HepG2 (cell line): Measurements from ENCODE around the gene CHCHD6. TPM values are rescaled to one million over a fixed set of nuclear protein-coding genes. Genes with fewer than 3 reads are reported as not detected.

Experiments
- ATAC-seq: fragments of 200-7000 bp; cut with Tn5 transposase; 3 replicates; pipeline ENCODE4 v1.9.1; 2020; ENCODE audit warnings: mild to moderate bottlenecking, moderate library complexity
- BruUV-seq: library from RNA; stranded (reverse); fragments of 400-500 nt; replicated peaks from 2 replicates; lab custom pipeline; 2021; lab: Mats Ljungman, UMichigan
- CTCF ChIA-PET: fragments of 300-600 bp; formaldehyde crosslinking; extraction: SDS; loops from one replicate; lab custom pipeline; 2021; ENCODE audit warnings: low total read pairs, inconsistent platforms, low intra/inter-chr PET ratio; lab: Yijun Ruan, JAX
- POLR2A ChIA-PET: fragments of 350-600 bp; sonication (Branson Sonifier 250); formaldehyde crosslinking; loops from one replicate; lab custom pipeline; 2020; ENCODE audit warnings: antibody characterized with exemption, inconsistent platforms; lab: Yijun Ruan, JAX
- DNase-seq: peaks from one replicate; pipeline ENCODE4 v3.0.0-alpha.2; 2015; ENCODE audit warnings: low spot score
- FAIRE-seq: peaks from 3 replicates; lab custom pipeline; 2011; peaks lifted over from hg19 to GRCh38; lab: Jason Lieb, UNC
- H2AFZ ChIP-seq: one replicate; pipeline ENCODE4 v1.6.1; 2011; ENCODE audit warnings: low read length, inconsistent platforms
- H3K27ac ChIP-seq: fragments of 300-600 bp; 3 replicates; pipeline ENCODE4 v1.8.0; 2011; ENCODE audit warnings: mixed run types, mild to moderate bottlenecking, mixed read lengths, low read length, inconsistent platforms; ENCODE audit not compliant: insufficient read depth; ENCODE audit errors: extremely low read length
- H3K27me3 ChIP-seq, 2 experiments: fragments of 200-600 bp in 1 of 2; 2 replicates in 1 of 2; 3 replicates in 1 of 2; pipeline versions ENCODE4 v1.6.0 to v1.8.0; 2011; ENCODE audit warnings: low read length in 2 of 2, mild to moderate bottlenecking in 2 of 2, moderate library complexity in 2 of 2, inconsistent platforms in 1 of 2; ENCODE audit not compliant: insufficient read depth in 2 of 2, control insufficient read depth in 1 of 2
- H3K36me3 ChIP-seq, 2 experiments: fragments of 200-600 bp in 1 of 2; replicated peaks in 1 of 2; 2 replicates in 1 of 2; 3 replicates in 1 of 2; pipeline versions ENCODE4 v1.5.1 to v1.8.0; 2011; ENCODE audit warnings: low read length in 2 of 2, inconsistent platforms in 1 of 2; ENCODE audit not compliant: insufficient read depth in 2 of 2, control insufficient read depth in 1 of 2
- H3K4me1 ChIP-seq: 2 replicates; pipeline ENCODE4 v1.5.1; 2012; ENCODE audit warnings: low read length, inconsistent platforms; ENCODE audit not compliant: insufficient read depth
- H3K4me2 ChIP-seq: 2 replicates; pipeline ENCODE4 v1.6.0; 2011; ENCODE audit warnings: low read depth, low read length, inconsistent platforms
- H3K4me3 ChIP-seq, 3 experiments: fragments of 200-600 bp in 1 of 3; sonication (generic), shearing (Covaris generic) in 1 of 3; replicated peaks in 1 of 3; 2 replicates each; pipeline ENCODE4 v1.5.1; 2011 to 2016; ENCODE audit warnings: low read length in 3 of 3, inconsistent platforms in 2 of 3, low read depth in 2 of 3, mild to moderate bottlenecking in 2 of 3, control low read depth in 1 of 3, mixed read lengths in 1 of 3; ENCODE audit not compliant: insufficient read depth in 1 of 3
- H3K79me2 ChIP-seq: one replicate; pipeline ENCODE4 v1.6.1; 2011; ENCODE audit warnings: low read length, inconsistent platforms; ENCODE audit not compliant: insufficient read depth
- H3K9ac ChIP-seq: 2 replicates; pipeline ENCODE4 v1.6.0; 2011; ENCODE audit warnings: mild to moderate bottlenecking, low read depth, low read length, inconsistent platforms; ENCODE audit not compliant: insufficient read depth
- H3K9me3 ChIP-seq: 2 replicates; pipeline ENCODE4 v1.5.1; 2012; ENCODE audit warnings: mild to moderate bottlenecking, low read length
- H4K20me1 ChIP-seq: 2 replicates; pipeline ENCODE4 v1.6.0; 2011; ENCODE audit warnings: inconsistent platforms, mild to moderate bottlenecking, low read length, moderate library complexity; ENCODE audit not compliant: insufficient read depth
- BCL6 ChIP-seq: IDR thresholded peaks from 2 replicates; pipeline ENCODE4 v1.6.1; 2016; ENCODE audit warnings: missing genetic modification reagents, missing compliant biosample characterization
- GATAD2A ChIP-seq: IDR thresholded peaks from 2 replicates; pipeline ENCODE4 v1.6.1; 2016
- KMT2A ChIP-seq: sonication (generic); formaldehyde crosslinking; IDR thresholded peaks from 2 replicates; pipeline ENCODE4 v1.4.0; 2020; ENCODE audit warnings: missing genetic modification reagents
- MED8 ChIP-seq: sonication (generic); formaldehyde crosslinking; IDR thresholded peaks from 2 replicates; pipeline ENCODE4 v1.8.1; 2023; ENCODE audit warnings: mild to moderate bottlenecking, missing genetic modification reagents; ENCODE audit not compliant: insufficient replicate concordance
- NCOR1 ChIP-seq: fragments of 200-600 bp; sonication (generic); IDR thresholded peaks from 2 replicates; pipeline ENCODE4 v1.7.0; 2017; ENCODE audit warnings: antibody characterized with exemption, low read length, borderline replicate concordance
- ZMYM4 ChIP-seq: sonication (generic); formaldehyde crosslinking; IDR thresholded peaks from 2 replicates; pipeline ENCODE4 v1.8.1; 2023; ENCODE audit warnings: mild to moderate bottlenecking, missing genetic modification reagents
- ZNF460 ChIP-seq: sonication (generic); formaldehyde crosslinking; IDR thresholded peaks from 2 replicates; pipeline ENCODE4 v1.5.1; 2020; ENCODE audit warnings: missing genetic modification reagents, mild to moderate bottlenecking, borderline replicate concordance
- ZNF546 ChIP-seq: sonication (generic); formaldehyde crosslinking; conservative IDR thresholded peaks from 2 replicates; pipeline ENCODE4 v1.8.1; 2023; ENCODE audit warnings: mild to moderate bottlenecking, missing genetic modification reagents
- ZNF674 ChIP-seq: sonication (generic); formaldehyde crosslinking; IDR thresholded peaks from 2 replicates; pipeline ENCODE4 v1.5.0; 2020; ENCODE audit warnings: low read depth, mild to moderate bottlenecking, missing genetic modification reagents
- WGBS: methylation state at CpG from one replicate; pipeline ENCODE4 v1.1.6; 2017; ENCODE audit warnings: low lambda C conversion rate; 5-methylcytosine and 5-hydroxymethylcytosine counted together
- in situ Hi-C: cut with HindIII; loops from 2 replicates; pipeline ENCODE4 v1.10.0; 2017; ENCODE audit warnings: low pct_unique_long_range_greater_than_20kb; ENCODE audit not compliant: extremely low pct_ligation_motif_present
- intact Hi-C: fragments of 100-400 bp; cut with micrococcal nuclease; formaldehyde crosslinking; loops from one replicate; pipeline ENCODE4 v1.10.0; 2022; ENCODE audit not compliant: unreplicated experiment
- polyA plus RNA-seq, 8 experiments: library from polyadenylated mRNA; depleted of rRNA in 3 of 8; stranded (reverse) in 7 of 8; unstranded in 1 of 8; fragments of >200 nt; fragmentation: Illumina TruSeq in 4 of 8; extraction: Trizol in 4 of 8; gene quantifications; 2 replicates each; pipeline versions ENCODE4 v1.2.1 to v1.2.3, GENCODE V29; 2011 to 2016; ENCODE audit warnings: low read depth in 4 of 8, missing spikeins in 1 of 8, mixed read lengths in 1 of 8; ENCODE audit not compliant: insufficient read depth in 1 of 8
- total RNA-seq, 5 experiments: library from RNA; depleted of rRNA; stranded (reverse); fragments of >200 nt; fragmentation: Illumina TruSeq; extraction: Trizol; gene quantifications; 2 replicates each; pipeline ENCODE4 v1.2.3, GENCODE V29; 2016; ENCODE audit warnings: low read depth in 1 of 5
- TF ChIP-seq, protein P1 (sequence below): sonication (generic); formaldehyde crosslinking; IDR thresholded peaks from 2 replicates; pipeline ENCODE4 v1.5.1; 2020; ENCODE audit warnings: mild to moderate bottlenecking, missing genetic modification reagents
- TF ChIP-seq, protein P2 (sequence below): sonication (generic); formaldehyde crosslinking; conservative IDR thresholded peaks from 2 replicates; pipeline ENCODE4 v1.4.0; 2020; ENCODE audit warnings: missing genetic modification reagents
- TF ChIP-seq, protein P3 (sequence below), 2 experiments: sonication (generic) in 1 of 2; formaldehyde crosslinking in 1 of 2; IDR thresholded peaks; 2 replicates each; pipeline versions ENCODE4 v1.4.0 to v1.6.1; 2016 to 2020; ENCODE audit warnings: borderline replicate concordance in 1 of 2, low read depth in 1 of 2, mild to moderate bottlenecking in 1 of 2, missing genetic modification reagents in 1 of 2

CHCHD6 gene
- total and polyA plus RNA-seq, 2 of the 13 experiments (the other 11 are each of a cell fraction or from before 2014, with no cell fraction given), result 20.3 to 20.8 TPM

DNA sequence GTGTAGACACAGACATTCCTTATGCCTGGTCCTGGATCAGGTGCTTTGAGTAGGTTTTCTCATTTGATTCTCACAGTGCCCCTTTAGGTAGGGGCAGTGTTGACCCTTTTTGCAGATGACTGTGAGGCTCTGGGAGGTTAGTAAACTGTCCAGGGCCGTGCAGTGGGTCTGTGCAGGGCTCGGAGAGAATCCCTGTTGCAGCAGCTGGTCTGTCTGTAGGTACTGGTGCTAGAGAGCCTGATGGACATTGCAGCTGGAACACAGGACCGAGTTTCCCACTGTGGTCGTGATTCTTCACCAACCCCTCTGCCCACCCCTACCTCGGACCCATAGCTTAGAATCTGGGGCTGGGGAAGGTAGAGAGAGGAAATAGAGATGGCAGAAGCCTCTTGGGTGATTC is 51.8 kb downstream of the CHCHD6 start (continued):
- TF ChIP-seq, protein P1, sequence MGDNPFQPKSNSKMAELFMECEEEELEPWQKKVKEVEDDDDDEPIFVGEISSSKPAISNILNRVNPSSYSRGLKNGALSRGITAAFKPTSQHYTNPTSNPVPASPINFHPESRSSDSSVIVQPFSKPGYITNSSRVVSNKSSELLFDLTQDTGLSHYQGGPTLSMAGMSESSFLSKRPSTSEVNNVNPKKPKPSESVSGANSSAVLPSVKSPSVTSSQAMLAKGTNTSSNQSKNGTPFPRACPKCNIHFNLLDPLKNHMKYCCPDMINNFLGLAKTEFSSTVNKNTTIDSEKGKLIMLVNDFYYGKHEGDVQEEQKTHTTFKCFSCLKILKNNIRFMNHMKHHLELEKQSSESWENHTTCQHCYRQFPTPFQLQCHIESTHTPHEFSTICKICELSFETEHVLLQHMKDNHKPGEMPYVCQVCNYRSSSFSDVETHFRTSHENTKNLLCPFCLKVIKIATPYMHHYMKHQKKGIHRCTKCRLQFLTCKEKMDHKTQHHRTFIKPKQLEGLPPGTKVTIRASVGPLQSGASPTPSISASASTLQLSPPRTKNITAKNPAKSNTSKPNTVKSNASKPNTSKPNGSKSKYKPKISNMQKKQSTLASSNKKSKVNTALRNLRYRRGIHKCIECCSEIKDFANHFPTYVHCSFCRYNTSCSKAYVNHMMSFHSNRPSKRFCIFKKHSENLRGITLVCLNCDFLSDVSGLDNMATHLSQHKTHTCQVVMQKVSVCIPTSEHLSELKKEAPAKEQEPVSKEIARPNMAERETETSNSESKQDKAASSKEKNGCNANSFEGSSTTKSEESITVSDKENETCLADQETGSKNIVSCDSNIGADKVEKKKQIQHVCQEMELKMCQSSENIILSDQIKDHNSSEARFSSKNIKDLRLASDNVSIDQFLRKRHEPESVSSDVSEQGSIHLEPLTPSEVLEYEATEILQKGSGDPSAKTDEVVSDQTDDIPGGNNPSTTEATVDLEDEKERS (CRISPR knock-in tag), result no peak
- TF ChIP-seq, protein P2, sequence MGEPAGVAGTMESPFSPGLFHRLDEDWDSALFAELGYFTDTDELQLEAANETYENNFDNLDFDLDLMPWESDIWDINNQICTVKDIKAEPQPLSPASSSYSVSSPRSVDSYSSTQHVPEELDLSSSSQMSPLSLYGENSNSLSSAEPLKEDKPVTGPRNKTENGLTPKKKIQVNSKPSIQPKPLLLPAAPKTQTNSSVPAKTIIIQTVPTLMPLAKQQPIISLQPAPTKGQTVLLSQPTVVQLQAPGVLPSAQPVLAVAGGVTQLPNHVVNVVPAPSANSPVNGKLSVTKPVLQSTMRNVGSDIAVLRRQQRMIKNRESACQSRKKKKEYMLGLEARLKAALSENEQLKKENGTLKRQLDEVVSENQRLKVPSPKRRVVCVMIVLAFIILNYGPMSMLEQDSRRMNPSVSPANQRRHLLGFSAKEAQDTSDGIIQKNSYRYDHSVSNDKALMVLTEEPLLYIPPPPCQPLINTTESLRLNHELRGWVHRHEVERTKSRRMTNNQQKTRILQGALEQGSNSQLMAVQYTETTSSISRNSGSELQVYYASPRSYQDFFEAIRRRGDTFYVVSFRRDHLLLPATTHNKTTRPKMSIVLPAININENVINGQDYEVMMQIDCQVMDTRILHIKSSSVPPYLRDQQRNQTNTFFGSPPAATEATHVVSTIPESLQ (CRISPR knock-in tag), result no peak
- TF ChIP-seq GATAD2A (CRISPR knock-in tag) (no peak), ZMYM4 (CRISPR knock-in tag) (no peak), ZNF546 (CRISPR knock-in tag) (no peak)

DNA sequence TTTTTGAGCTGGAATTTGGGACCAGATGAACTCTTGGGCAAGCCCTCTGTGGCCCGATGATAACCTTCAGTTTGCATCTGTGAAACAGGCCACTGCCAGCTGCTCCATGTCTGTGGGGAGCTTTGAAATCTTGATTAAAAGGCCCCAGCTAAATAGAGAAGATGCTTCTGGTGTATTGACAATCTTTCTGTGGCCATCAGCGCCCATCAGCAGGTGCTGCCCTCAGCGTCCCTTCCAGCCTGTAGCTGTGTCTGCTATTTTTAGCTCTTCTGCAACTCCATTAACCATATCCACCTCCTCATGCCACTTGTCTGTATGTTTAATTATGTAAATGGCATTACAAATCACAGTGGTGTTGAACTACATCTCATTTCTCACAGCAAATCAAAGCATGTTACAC is 54.0 kb downstream of the CHCHD6 start:
- FAIRE-seq (no peak), ATAC-seq (no peak), DNase-seq (no peak)
- Histone ChIP-seq H2AFZ (no peak overlapping the region), H3K27ac (no peak overlapping the region), H3K79me2 (no peaks in the 10 kb centered on the region), H4K20me1 (no peaks in the 10 kb centered on the region; the same call in 1 of the 2 replicates), H3K9me3 (no peaks in the 10 kb centered on the region), H3K4me1 (peaks cover 10% of the 10 kb centered on the region), H3K4me3 (no peak overlapping the region), H3K4me2 (no peak overlapping the region), H3K27me3 (no peaks in the 10 kb centered on the region), H3K36me3 (peaks cover 0 to 4% of the 10 kb centered on the region in 2 experiments; a peak in 1 of 5 replicates), H3K9ac (no peak overlapping the region)
- CTCF ChIA-PET, result no interaction called here
- 93% methylated on average over 3 of the region's 3 CpGs for WGBS
- no TSS peak for BruUV-seq
- in situ Hi-C loops (loop anchor here (10.0 kb wide), 1 partner anchor 697 kb away; no protein-coding TSS in a partner anchor), intact Hi-C loops (no loop called here)
- POLR2A ChIA-PET, result no interaction called here
- no peak for TF ChIP-seq ZNF460 (CRISPR knock-in tag)
- no peak for TF ChIP-seq ZNF674 (CRISPR knock-in tag)
- no peak for TF ChIP-seq KMT2A
- TF ChIP-seq, protein P3, sequence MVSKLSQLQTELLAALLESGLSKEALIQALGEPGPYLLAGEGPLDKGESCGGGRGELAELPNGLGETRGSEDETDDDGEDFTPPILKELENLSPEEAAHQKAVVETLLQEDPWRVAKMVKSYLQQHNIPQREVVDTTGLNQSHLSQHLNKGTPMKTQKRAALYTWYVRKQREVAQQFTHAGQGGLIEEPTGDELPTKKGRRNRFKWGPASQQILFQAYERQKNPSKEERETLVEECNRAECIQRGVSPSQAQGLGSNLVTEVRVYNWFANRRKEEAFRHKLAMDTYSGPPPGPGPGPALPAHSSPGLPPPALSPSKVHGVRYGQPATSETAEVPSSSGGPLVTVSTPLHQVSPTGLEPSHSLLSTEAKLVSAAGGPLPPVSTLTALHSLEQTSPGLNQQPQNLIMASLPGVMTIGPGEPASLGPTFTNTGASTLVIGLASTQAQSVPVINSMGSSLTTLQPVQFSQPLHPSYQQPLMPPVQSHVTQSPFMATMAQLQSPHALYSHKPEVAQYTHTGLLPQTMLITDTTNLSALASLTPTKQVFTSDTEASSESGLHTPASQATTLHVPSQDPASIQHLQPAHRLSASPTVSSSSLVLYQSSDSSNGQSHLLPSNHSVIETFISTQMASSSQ (IDR thresholded peaks at IDR 0.05; ENCODE audit: low read depth), result no peak
- TF ChIP-seq, protein P3 (CRISPR knock-in tag; IDR thresholded peaks at IDR 0.05; ENCODE audit: borderline replicate concordance), result no peak
- no peak for TF ChIP-seq NCOR1
- no peak for TF ChIP-seq BCL6
- no peak for TF ChIP-seq MED8 (CRISPR knock-in tag)
